ENCODE measurements around the gene RNMT. TPM values are rescaled to one million over a fixed set of nuclear protein-coding genes. Genes with fewer than 3 reads are reported as not detected.
"Not testable (repeated sequence)": the region's sequence is repeated elsewhere in the genome, so short reads cannot be mapped to it uniquely, and the experiment has no call there.

Gene RNMT
- total RNA-seq, 1 experiment from 2014 or later, result 45.5 TPM

GRCh38 chr18:13735681-13736080 lies 9.2 kb downstream of the RNMT start:
- no peak for DNase-seq (ENCODE audit: low spot score)

- no peak for DNase-seq (ENCODE audit: low spot score)
These were observed 19.2 kb downstream of the RNMT start for GRCh38 chr18:13745696-13746095.

- DNase-seq (ENCODE audit: low spot score), result no peak
These were observed 20.2 kb downstream of the RNMT start for GRCh38 chr18:13746633-13747032.

- DNase-seq (ENCODE audit: low spot score), result not testable (repeated sequence)
These were observed 25.1 kb downstream of the RNMT start for GRCh38 chr18:13751599-13751998.

GRCh38 chr18:13756261-13756660 lies 29.8 kb downstream of the RNMT start:
- no peak for DNase-seq (ENCODE audit: low spot score)

- DNase-seq (ENCODE audit: low spot score), result no peak
These were observed 30.2 kb downstream of the RNMT start for GRCh38 chr18:13756671-13757070.

GRCh38 chr18:13758622-13759021 lies 32.1 kb downstream of the RNMT start:
- DNase-seq (ENCODE audit: low spot score), result no peak

- DNase-seq (ENCODE audit: low spot score), result no peak
These were observed 33.6 kb downstream of the RNMT start for GRCh38 chr18:13760047-13760446.

- DNase-seq (ENCODE audit: low spot score), result no peak
These were observed 36.4 kb downstream of the RNMT start for GRCh38 chr18:13762690-13763439.

- no peak for DNase-seq (ENCODE audit: low spot score)
These were observed 48.6 kb downstream of the RNMT start for GRCh38 chr18:13775058-13775457.

- no peak for DNase-seq (ENCODE audit: low spot score)
These were observed 64.7 kb downstream of the RNMT start for GRCh38 chr18:13791181-13791580.

- no peak for DNase-seq (ENCODE audit: low spot score)
These were observed 67.3 kb downstream of the RNMT start for GRCh38 chr18:13793819-13794218.

- DNase-seq (ENCODE audit: low spot score), result no peak
These were observed 70.0 kb downstream of the RNMT start for GRCh38 chr18:13796515-13796914.

GRCh38 chr18:13797157-13797611 lies 70.7 kb downstream of the RNMT start:
- DNase-seq (ENCODE audit: low spot score), result peak; percentile 87

- DNase-seq (ENCODE audit: low spot score), result no peak
These were observed 72.9 kb downstream of the RNMT start for GRCh38 chr18:13799396-13799795.

- peak; percentile 32 for DNase-seq (ENCODE audit: low spot score)
These were observed 74.2 kb downstream of the RNMT start for GRCh38 chr18:13800505-13801259.

GRCh38 chr18:13801260-13801601 lies 74.8 kb downstream of the RNMT start:
- DNase-seq (ENCODE audit: low spot score), result no peak

GRCh38 chr18:13804305-13804704 lies 77.8 kb downstream of the RNMT start:
- DNase-seq (ENCODE audit: low spot score), result no peak

GRCh38 chr18:13808294-13809042 lies 82.0 kb downstream of the RNMT start:
- DNase-seq (ENCODE audit: low spot score), result no peak

GRCh38 chr18:13809043-13809430 lies 82.6 kb downstream of the RNMT start:
- DNase-seq (ENCODE audit: low spot score), result no peak

- DNase-seq (ENCODE audit: low spot score), result no peak
These were observed 83.2 kb downstream of the RNMT start for GRCh38 chr18:13809531-13810255.

- no peak for DNase-seq (ENCODE audit: low spot score)
These were observed 84.5 kb downstream of the RNMT start for GRCh38 chr18:13810950-13811485.
